Measurements from ENCODE around the gene IFIH1.

IFIH1 gene

GRCh38 chr2:162308747-162309503 is 9.6 kb downstream of the IFIH1 start:
- no peak for DNase-seq (ENCODE audit: low read depth)

GRCh38 chr2:162305901-162306300 is 12.6 kb downstream of the IFIH1 start:
- DNase-seq (ENCODE audit: low read depth) = no peak

GRCh38 chr2:162301877-162302276 is 16.6 kb downstream of the IFIH1 start:
- DNase-seq (ENCODE audit: low read depth) = no peak

- no peak for DNase-seq (ENCODE audit: low read depth)
Measured at GRCh38 chr2:162301151-162301804, 17.2 kb downstream of the IFIH1 start.

GRCh38 chr2:162300266-162300665 is 18.2 kb downstream of the IFIH1 start:
- DNase-seq (ENCODE audit: low read depth) = no peak

- DNase-seq (ENCODE audit: low read depth) = no peak
Measured at GRCh38 chr2:162298669-162299335, 19.7 kb downstream of the IFIH1 start.

GRCh38 chr2:162297925-162298552 is 20.4 kb downstream of the IFIH1 start:
- no peak for DNase-seq (ENCODE audit: low read depth)

- DNase-seq (ENCODE audit: low read depth) = no peak
Measured at GRCh38 chr2:162295009-162295408, 23.5 kb downstream of the IFIH1 start.

- no peak for DNase-seq (ENCODE audit: low read depth)
Measured at GRCh38 chr2:162293122-162293786, 25.2 kb downstream of the IFIH1 start.

- DNase-seq (ENCODE audit: low read depth) = no peak
Measured at GRCh38 chr2:162291748-162292147, 26.7 kb downstream of the IFIH1 start.

- DNase-seq (ENCODE audit: low read depth) = no peak
Measured at GRCh38 chr2:162282765-162283425, 35.6 kb downstream of the IFIH1 start.

- DNase-seq (ENCODE audit: low read depth) = no peak
Measured at GRCh38 chr2:162280654-162281053, 37.8 kb downstream of the IFIH1 start.

- no peak for DNase-seq (ENCODE audit: low read depth)
Measured at GRCh38 chr2:162277381-162277780, 41.1 kb downstream of the IFIH1 start.

- no peak for DNase-seq (ENCODE audit: low read depth)
Measured at GRCh38 chr2:162267996-162268395, 50.5 kb downstream of the IFIH1 start.

- no peak for DNase-seq (ENCODE audit: low read depth)
Measured at GRCh38 chr2:162267496-162267895, 51.0 kb downstream of the IFIH1 start.

GRCh38 chr2:162266460-162266760 is 52.1 kb downstream of the IFIH1 start:
- DNase-seq (ENCODE audit: low read depth) = no peak

- no peak for DNase-seq (ENCODE audit: low read depth)
Measured at GRCh38 chr2:162265666-162266459, 52.6 kb downstream of the IFIH1 start.

- peak; percentile 1 for DNase-seq (ENCODE audit: low read depth)
Measured at GRCh38 chr2:162261032-162261945, 57.2 kb downstream of the IFIH1 start.

GRCh38 chr2:162258686-162259085 is 59.8 kb downstream of the IFIH1 start:
- no peak for DNase-seq (ENCODE audit: low read depth)

GRCh38 chr2:162258169-162258568 is 60.3 kb downstream of the IFIH1 start:
- no peak for DNase-seq (ENCODE audit: low read depth)
